HL-60 (cell line): Measurements from ENCODE around the gene BRIP1.

ENCODE experiments used
- CTCF ChIP-seq: IDR thresholded peaks from one replicate; pipeline ENCODE4 v1.5.1; 2011; ENCODE audit warnings: low read length, control low read depth, inconsistent platforms; ENCODE audit not compliant: insufficient read depth
- GABPA ChIP-seq: IDR thresholded peaks from 2 replicates; pipeline ENCODE4 v1.6.1; 2012; ENCODE audit warnings: low read depth
- POLR2AphosphoS5 ChIP-seq: IDR thresholded peaks from 2 replicates; pipeline ENCODE4 v1.6.1; 2012; ENCODE audit warnings: low read depth
- TF ChIP-seq, protein P1 (sequence below): IDR thresholded peaks from 2 replicates; pipeline ENCODE4 v1.6.1; 2012; ENCODE audit warnings: low read depth; ENCODE audit not compliant: insufficient replicate concordance

DNA sequence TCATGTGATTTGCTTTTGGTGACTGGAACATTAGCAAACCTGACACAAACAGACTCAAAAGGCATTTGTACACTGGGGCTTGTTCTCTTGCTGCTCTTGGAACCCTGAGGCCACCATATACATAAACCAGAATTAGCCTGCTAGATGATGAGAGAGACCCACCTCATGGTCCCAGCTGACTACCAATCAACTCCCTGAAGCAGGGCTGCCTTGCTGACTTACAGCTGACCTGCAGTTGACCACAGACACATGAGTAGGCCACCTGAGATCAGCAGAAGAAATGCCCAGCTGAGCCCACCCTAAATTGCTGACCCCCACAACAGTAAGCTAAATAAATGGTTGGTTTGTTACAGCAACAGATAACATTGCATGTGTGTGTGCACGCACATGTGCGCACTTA is 28.7 kb downstream of the BRIP1 start:
- TF ChIP-seq CTCF (no peak), POLR2AphosphoS5 (no peak), GABPA (no peak)
- TF ChIP-seq, protein P1, sequence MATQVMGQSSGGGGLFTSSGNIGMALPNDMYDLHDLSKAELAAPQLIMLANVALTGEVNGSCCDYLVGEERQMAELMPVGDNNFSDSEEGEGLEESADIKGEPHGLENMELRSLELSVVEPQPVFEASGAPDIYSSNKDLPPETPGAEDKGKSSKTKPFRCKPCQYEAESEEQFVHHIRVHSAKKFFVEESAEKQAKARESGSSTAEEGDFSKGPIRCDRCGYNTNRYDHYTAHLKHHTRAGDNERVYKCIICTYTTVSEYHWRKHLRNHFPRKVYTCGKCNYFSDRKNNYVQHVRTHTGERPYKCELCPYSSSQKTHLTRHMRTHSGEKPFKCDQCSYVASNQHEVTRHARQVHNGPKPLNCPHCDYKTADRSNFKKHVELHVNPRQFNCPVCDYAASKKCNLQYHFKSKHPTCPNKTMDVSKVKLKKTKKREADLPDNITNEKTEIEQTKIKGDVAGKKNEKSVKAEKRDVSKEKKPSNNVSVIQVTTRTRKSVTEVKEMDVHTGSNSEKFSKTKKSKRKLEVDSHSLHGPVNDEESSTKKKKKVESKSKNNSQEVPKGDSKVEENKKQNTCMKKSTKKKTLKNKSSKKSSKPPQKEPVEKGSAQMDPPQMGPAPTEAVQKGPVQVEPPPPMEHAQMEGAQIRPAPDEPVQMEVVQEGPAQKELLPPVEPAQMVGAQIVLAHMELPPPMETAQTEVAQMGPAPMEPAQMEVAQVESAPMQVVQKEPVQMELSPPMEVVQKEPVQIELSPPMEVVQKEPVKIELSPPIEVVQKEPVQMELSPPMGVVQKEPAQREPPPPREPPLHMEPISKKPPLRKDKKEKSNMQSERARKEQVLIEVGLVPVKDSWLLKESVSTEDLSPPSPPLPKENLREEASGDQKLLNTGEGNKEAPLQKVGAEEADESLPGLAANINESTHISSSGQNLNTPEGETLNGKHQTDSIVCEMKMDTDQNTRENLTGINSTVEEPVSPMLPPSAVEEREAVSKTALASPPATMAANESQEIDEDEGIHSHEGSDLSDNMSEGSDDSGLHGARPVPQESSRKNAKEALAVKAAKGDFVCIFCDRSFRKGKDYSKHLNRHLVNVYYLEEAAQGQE: no peak
